ENCODE results near the gene MYCBP. TPM values are rescaled to one million over a fixed set of nuclear protein-coding genes. Genes with fewer than 3 reads are reported as not detected.

The MYCBP gene
- total and polyA plus RNA-seq, 4 donors = 7.8 to 21.2 (median 10.3) TPM

DNA sequence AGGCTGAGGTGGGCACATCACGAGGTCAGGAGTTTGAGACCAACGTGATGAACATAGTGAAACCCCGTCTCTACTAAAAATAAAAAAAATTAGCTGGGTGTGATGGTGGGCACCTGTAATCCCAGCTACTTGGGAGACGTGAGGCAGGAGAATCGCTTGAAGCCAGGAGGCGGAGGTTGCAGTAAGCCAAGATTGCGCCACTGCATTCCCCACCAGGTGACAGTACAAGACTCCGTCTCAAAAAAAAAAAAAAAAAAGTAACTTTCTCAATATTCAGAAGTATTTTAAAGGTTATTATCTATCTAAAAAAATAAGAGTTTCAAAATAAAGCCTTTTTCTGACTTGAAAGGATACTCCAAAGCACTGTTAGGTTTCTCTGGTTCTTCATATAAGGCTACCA lies 5.9 kb downstream of the MYCBP start:
- H3K36me3 ChIP-seq (ENCODE audit: control insufficient read depth in 4 of 4, insufficient read depth in 3 of 4, low read depth in 1 of 4, low read length in 3 of 4) = peaks cover 0 to 4% (median 0%) of the 10 kb centered on the region in 4 donors
- H3K4me3 ChIP-seq (ENCODE audit: low read depth in 1 of 3, low read length in 3 of 3) = no peak overlapping the region
- TF ChIP-seq SP1 (IDR thresholded peaks at IDR 0.05) = no peak
- TF ChIP-seq, protein P1, sequence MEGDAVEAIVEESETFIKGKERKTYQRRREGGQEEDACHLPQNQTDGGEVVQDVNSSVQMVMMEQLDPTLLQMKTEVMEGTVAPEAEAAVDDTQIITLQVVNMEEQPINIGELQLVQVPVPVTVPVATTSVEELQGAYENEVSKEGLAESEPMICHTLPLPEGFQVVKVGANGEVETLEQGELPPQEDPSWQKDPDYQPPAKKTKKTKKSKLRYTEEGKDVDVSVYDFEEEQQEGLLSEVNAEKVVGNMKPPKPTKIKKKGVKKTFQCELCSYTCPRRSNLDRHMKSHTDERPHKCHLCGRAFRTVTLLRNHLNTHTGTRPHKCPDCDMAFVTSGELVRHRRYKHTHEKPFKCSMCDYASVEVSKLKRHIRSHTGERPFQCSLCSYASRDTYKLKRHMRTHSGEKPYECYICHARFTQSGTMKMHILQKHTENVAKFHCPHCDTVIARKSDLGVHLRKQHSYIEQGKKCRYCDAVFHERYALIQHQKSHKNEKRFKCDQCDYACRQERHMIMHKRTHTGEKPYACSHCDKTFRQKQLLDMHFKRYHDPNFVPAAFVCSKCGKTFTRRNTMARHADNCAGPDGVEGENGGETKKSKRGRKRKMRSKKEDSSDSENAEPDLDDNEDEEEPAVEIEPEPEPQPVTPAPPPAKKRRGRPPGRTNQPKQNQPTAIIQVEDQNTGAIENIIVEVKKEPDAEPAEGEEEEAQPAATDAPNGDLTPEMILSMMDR (IDR thresholded peaks at IDR 0.05; ENCODE audit: low read depth, low read length, missing input control) = no peak
- TF ChIP-seq HNF4A (conservative IDR thresholded peaks at IDR 0.05) = no peak
- no peak for TF ChIP-seq JUND (IDR thresholded peaks at IDR 0.05)
- TF ChIP-seq YY1 (IDR thresholded peaks at IDR 0.05) = no peak
- no peak for TF ChIP-seq NR2F2 (IDR thresholded peaks at IDR 0.05)
- no peak for TF ChIP-seq RAD21 (IDR thresholded peaks at IDR 0.05)
- TF ChIP-seq, protein P2, sequence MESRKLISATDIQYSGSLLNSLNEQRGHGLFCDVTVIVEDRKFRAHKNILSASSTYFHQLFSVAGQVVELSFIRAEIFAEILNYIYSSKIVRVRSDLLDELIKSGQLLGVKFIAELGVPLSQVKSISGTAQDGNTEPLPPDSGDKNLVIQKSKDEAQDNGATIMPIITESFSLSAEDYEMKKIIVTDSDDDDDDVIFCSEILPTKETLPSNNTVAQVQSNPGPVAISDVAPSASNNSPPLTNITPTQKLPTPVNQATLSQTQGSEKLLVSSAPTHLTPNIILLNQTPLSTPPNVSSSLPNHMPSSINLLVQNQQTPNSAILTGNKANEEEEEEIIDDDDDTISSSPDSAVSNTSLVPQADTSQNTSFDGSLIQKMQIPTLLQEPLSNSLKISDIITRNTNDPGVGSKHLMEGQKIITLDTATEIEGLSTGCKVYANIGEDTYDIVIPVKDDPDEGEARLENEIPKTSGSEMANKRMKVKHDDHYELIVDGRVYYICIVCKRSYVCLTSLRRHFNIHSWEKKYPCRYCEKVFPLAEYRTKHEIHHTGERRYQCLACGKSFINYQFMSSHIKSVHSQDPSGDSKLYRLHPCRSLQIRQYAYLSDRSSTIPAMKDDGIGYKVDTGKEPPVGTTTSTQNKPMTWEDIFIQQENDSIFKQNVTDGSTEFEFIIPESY (IDR thresholded peaks at IDR 0.05) = no peak
- no peak for TF ChIP-seq TAF1 (conservative IDR thresholded peaks at IDR 0.05)
- TF ChIP-seq FOXA2 (IDR thresholded peaks at IDR 0.05) = no peak
- TF ChIP-seq GABPA (IDR thresholded peaks at IDR 0.05 in 1 of 2, conservative IDR thresholded peaks at IDR 0.05 in 1 of 2) = no peak
- no peak for TF ChIP-seq FOXA1 (IDR thresholded peaks at IDR 0.05)
- no peak for TF ChIP-seq EGR1 (IDR thresholded peaks at IDR 0.05; ENCODE audit: low read depth in 2 of 2)
- TF ChIP-seq, protein P3, sequence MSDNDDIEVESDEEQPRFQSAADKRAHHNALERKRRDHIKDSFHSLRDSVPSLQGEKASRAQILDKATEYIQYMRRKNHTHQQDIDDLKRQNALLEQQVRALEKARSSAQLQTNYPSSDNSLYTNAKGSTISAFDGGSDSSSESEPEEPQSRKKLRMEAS (IDR thresholded peaks at IDR 0.05) = no peak
- TF ChIP-seq, protein P4, sequence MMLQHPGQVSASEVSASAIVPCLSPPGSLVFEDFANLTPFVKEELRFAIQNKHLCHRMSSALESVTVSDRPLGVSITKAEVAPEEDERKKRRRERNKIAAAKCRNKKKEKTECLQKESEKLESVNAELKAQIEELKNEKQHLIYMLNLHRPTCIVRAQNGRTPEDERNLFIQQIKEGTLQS (IDR thresholded peaks at IDR 0.05) = no peak
- TF ChIP-seq, protein P5, sequence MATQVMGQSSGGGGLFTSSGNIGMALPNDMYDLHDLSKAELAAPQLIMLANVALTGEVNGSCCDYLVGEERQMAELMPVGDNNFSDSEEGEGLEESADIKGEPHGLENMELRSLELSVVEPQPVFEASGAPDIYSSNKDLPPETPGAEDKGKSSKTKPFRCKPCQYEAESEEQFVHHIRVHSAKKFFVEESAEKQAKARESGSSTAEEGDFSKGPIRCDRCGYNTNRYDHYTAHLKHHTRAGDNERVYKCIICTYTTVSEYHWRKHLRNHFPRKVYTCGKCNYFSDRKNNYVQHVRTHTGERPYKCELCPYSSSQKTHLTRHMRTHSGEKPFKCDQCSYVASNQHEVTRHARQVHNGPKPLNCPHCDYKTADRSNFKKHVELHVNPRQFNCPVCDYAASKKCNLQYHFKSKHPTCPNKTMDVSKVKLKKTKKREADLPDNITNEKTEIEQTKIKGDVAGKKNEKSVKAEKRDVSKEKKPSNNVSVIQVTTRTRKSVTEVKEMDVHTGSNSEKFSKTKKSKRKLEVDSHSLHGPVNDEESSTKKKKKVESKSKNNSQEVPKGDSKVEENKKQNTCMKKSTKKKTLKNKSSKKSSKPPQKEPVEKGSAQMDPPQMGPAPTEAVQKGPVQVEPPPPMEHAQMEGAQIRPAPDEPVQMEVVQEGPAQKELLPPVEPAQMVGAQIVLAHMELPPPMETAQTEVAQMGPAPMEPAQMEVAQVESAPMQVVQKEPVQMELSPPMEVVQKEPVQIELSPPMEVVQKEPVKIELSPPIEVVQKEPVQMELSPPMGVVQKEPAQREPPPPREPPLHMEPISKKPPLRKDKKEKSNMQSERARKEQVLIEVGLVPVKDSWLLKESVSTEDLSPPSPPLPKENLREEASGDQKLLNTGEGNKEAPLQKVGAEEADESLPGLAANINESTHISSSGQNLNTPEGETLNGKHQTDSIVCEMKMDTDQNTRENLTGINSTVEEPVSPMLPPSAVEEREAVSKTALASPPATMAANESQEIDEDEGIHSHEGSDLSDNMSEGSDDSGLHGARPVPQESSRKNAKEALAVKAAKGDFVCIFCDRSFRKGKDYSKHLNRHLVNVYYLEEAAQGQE (IDR thresholded peaks at IDR 0.05) = no peak
- H3K9me3 ChIP-seq (ENCODE audit: control insufficient read depth in 4 of 4, low read length in 3 of 4) = no peaks in the 10 kb centered on the region
- H3K27ac ChIP-seq (ENCODE audit: low read depth in 1 of 2, low read length in 2 of 2) = no peak overlapping the region
- 96% methylated on average over 8 of the region's 8 CpGs for WGBS
- H3K27me3 ChIP-seq (ENCODE audit: control insufficient read depth in 4 of 4, insufficient read depth in 4 of 4, low read length in 3 of 4) = no peaks in the 10 kb centered on the region
- H3K4me1 ChIP-seq (ENCODE audit: control insufficient read depth in 4 of 4, insufficient read depth in 4 of 4, low read length in 3 of 4) = peaks cover 0 to 7% (median 4%) of the 10 kb centered on the region in 4 donors
- H3K9ac ChIP-seq (ENCODE audit: low read depth in 1 of 2, low read length in 2 of 2) = no peak overlapping the region
- DNase-seq (ENCODE audit: low spot score) = no peak

All from liver (tissue), 9 donors.